Calu3 (cell line): Measurements from ENCODE around the gene SLC9A3. TPM values are rescaled to one million over a fixed set of nuclear protein-coding genes. Genes with fewer than 3 reads are reported as not detected.

ENCODE experiments used
- BruUV-seq: library from RNA; stranded (reverse); fragments of 400-500 nt; replicated peaks from 2 replicates; lab custom pipeline; 2021; lab: Mats Ljungman, UMichigan
- CTCF ChIA-PET: fragments of 300-600 bp; sonication (Branson Sonifier 250); formaldehyde crosslinking; loops from one replicate; lab custom pipeline; 2022; ENCODE audit warnings: antibody characterized with exemption; lab: Charles Lee
- DNase-seq: peaks from one replicate; pipeline ENCODE4 v3.0.0; 2022
- H3K27ac Mint-ChIP-seq: one replicate; pipeline ENCODE4 v1.8.0; 2022; ENCODE audit warnings: mixed read lengths; ENCODE audit not compliant: unreplicated experiment
- H3K27me3 Mint-ChIP-seq: one replicate; pipeline ENCODE4 v1.8.0; 2022; ENCODE audit warnings: mixed read lengths; ENCODE audit not compliant: unreplicated experiment
- H3K36me3 Mint-ChIP-seq: one replicate; pipeline ENCODE4 v1.8.0; 2022; ENCODE audit warnings: mild to moderate bottlenecking, moderate library complexity, mixed read lengths; ENCODE audit not compliant: insufficient read depth, unreplicated experiment
- H3K4me1 Mint-ChIP-seq: one replicate; pipeline ENCODE4 v1.8.0; 2022; ENCODE audit warnings: mild to moderate bottlenecking, low read depth, mixed read lengths; ENCODE audit not compliant: unreplicated experiment
- H3K4me3 Mint-ChIP-seq: one replicate; pipeline ENCODE4 v1.8.0; 2022; ENCODE audit warnings: mild to moderate bottlenecking, low read depth, moderate library complexity, mixed read lengths; ENCODE audit not compliant: unreplicated experiment
- H3K9me3 Mint-ChIP-seq: one replicate; pipeline ENCODE4 v1.8.0; 2022; ENCODE audit warnings: low read depth, mixed read lengths; ENCODE audit not compliant: unreplicated experiment
- CTCF ChIP-seq: fragments of 200-600 bp; IDR thresholded peaks from one replicate; pipeline ENCODE4 v1.8.0; 2022; ENCODE audit warnings: antibody characterized with exemption; ENCODE audit not compliant: unreplicated experiment
- intact Hi-C: fragments of 100-400 bp; cut with micrococcal nuclease; formaldehyde crosslinking; loops from one replicate; pipeline ENCODE4 v1.10.0; 2022; ENCODE audit not compliant: unreplicated experiment
- total RNA-seq: library from RNA; stranded (reverse); gene quantifications from 2 replicates; pipeline ENCODE4 v1.2.3, GENCODE V29; 2022

The SLC9A3 gene
- total RNA-seq, 1 experiment from 2014 or later = 1.1 TPM

DNA sequence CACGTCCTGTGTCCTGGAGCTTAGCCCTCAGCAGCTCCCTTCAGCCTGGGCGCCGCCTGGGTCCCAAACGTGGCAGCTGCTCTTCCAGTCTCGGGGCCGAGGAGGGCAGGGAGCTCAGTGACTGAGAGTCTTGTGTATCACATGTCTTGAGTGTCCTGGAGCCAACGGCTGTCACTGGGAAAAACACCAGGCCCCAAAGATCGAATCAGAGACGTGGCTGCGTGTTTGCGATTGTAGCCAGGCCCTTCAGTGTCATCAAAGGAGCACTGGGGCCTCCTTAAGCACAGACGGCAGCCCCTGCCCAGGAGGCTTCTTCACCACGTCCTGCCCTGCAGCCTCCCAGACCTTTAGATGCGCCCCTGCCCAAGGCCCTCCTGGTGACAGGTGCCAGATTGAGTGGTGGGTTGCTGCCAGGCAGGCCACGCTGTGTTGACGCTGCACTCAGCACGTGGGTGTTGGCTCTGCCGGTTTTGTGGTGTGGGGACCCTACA is 86.9 kb downstream of the SLC9A3 start:
- no peak for TF ChIP-seq CTCF
- CTCF ChIA-PET = interaction anchor here (0.5 to 1.0 kb wide), 3 partner anchors 120 to 249 kb away, joined by 3 to 5 read pairs (median 3); no protein-coding TSS in a partner anchor
- BruUV-seq = no TSS peak
- no peak for DNase-seq
- intact Hi-C loops = loop anchor here (5.0 kb wide), 1 partner anchor 120 kb away; no protein-coding TSS in a partner anchor
- H3K27ac Mint-ChIP-seq = no peak overlapping the region
- H3K4me1 Mint-ChIP-seq = no peaks in the 10 kb centered on the region
- no peaks in the 10 kb centered on the region for H3K9me3 Mint-ChIP-seq
- H3K4me3 Mint-ChIP-seq = no peak overlapping the region
- no peaks in the 10 kb centered on the region for H3K27me3 Mint-ChIP-seq
- H3K36me3 Mint-ChIP-seq = peaks cover 3% of the 10 kb centered on the region

DNA sequence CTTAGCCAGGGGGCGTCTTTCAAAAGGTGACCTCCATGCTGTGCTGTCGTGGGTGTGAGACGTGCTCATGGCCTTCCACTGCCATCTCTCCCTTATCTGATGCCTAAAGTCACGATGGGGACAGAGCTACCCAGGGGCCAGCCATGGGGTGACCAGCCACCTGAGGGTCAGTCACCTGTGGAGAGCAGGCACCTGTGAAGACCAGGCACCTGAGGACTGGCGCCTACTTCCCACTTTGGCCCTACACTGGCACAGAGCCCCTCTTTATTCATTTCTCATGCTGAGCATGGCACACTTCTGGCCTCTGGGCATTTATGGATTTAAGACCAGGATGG is 87.6 kb downstream of the SLC9A3 start:
- no peak overlapping the region for H3K27ac Mint-ChIP-seq
- peaks cover 4% of the 10 kb centered on the region for H3K4me1 Mint-ChIP-seq
- BruUV-seq = no TSS peak
- no peaks in the 10 kb centered on the region for H3K27me3 Mint-ChIP-seq
- CTCF ChIA-PET = interaction anchor here (0.5 to 1.0 kb wide), 3 partner anchors 120 to 248 kb away, joined by 3 to 5 read pairs (median 3); no protein-coding TSS in a partner anchor
- H3K9me3 Mint-ChIP-seq = no peaks in the 10 kb centered on the region
- no peak for TF ChIP-seq CTCF
- no peaks in the 10 kb centered on the region for H3K36me3 Mint-ChIP-seq
- no peak overlapping the region for H3K4me3 Mint-ChIP-seq
- intact Hi-C loops = loop anchor here (5.0 kb wide), 1 partner anchor 119 kb away; no protein-coding TSS in a partner anchor
- no peak for DNase-seq

DNA sequence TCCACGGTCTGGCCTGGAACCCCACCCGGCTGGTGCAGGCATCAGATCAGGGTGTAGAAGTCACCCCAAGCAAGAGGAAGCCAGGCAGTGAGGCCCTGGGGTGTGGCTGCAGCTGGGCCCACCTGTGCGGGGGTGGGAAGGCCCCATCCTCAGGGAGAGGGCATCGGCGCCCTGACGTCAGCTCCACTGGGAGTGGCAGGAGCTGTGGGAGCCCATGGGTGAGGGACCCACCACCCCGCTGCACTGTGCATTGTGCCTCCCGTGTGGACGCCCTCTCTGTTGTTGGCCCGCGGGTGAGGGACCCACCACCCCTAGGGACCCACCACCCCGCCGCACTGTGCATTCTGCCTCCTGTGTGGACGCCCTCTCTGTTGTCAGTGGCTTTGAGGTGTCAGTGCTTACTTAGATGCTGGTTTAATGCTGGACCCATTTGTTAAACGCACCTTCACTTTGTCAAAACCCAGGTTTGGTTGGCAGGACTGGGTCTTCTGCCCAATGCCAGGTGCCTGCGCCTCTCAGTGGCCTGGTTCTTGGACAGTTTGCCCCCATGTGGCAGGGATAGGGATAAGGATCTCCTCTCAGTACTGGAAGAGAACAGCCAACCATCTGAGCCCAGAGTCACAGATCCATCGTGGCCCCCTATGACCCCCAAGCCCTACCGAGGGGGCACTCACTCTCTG is 88.1 kb downstream of the SLC9A3 start:
- Mint-ChIP-seq H3K36me3 (no peaks in the 10 kb centered on the region), H3K4me1 (peaks cover 9% of the 10 kb centered on the region), H3K27ac (no peak overlapping the region), H3K9me3 (no peaks in the 10 kb centered on the region), H3K27me3 (no peaks in the 10 kb centered on the region), H3K4me3 (no peak overlapping the region)
- BruUV-seq = no TSS peak
- peak; percentile 70 for DNase-seq
- CTCF ChIA-PET = interaction anchor here (1.0 kb wide), 1 partner anchor 248 kb away, joined by 3 read pairs; no protein-coding TSS in a partner anchor
- no peak for TF ChIP-seq CTCF
- intact Hi-C loops = loop anchor here (5.0 kb wide), 1 partner anchor 119 kb away; no protein-coding TSS in a partner anchor

- BruUV-seq = no TSS peak
- CTCF ChIA-PET = no interaction called here
- Mint-ChIP-seq H3K9me3 (no peaks in the 10 kb centered on the region), H3K27ac (no peak overlapping the region), H3K4me1 (peaks cover 12% of the 10 kb centered on the region), H3K27me3 (no peaks in the 10 kb centered on the region), H3K4me3 (no peak overlapping the region), H3K36me3 (no peaks in the 10 kb centered on the region)
- DNase-seq = no peak
- intact Hi-C loops = loop anchor here (5.0 kb wide), 1 partner anchor 118 kb away; no protein-coding TSS in a partner anchor
- no peak for TF ChIP-seq CTCF
Measured at GRCh38 chr5:435156-435790, 89.0 kb downstream of the SLC9A3 start.
